ENCODE data around the gene S100A14.

Gene S100A14

DNA sequence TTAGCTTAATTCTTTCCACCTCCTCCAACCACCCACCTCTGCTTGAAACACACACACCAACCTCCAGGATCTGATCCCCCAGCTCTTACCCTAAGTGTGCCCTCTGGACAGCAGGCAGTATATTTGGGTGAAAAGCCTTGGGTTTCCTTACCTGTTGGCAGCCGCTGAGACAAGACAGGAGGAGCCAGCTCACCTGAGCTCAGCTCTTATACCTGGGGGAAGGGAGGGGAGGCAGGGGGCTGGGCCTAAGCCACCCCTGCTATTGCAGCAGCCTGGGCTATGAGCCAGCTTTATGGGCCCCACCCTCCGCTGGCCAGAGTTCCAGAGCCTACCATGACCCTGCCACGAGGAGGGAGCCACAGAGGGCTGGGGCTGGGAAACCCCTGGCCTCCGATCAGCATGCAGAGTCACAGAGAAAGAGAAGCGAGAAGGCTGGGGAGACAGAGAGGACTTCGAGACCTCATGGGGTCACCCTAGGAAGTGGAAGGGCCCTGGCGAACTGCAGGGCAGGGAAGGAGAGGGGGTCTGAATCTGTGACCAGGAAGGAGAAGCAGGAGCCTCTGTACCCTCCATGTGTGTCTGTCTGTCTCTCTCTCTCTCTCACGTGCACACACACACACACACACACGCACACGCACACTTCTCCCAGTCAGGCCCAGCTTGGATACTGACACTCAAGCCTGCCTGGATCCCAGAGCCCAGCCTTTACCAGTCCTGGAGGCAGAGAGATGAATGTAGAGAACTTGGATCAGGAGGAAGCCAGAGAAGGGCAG is at the start of gene S100A14:
S100A14 (minus strand) TSS at position 182 of the 773 bp plus-strand sequence. CDS start 467 bp downstream, outside the sequence.
- TF ChIP-seq, protein P1, sequence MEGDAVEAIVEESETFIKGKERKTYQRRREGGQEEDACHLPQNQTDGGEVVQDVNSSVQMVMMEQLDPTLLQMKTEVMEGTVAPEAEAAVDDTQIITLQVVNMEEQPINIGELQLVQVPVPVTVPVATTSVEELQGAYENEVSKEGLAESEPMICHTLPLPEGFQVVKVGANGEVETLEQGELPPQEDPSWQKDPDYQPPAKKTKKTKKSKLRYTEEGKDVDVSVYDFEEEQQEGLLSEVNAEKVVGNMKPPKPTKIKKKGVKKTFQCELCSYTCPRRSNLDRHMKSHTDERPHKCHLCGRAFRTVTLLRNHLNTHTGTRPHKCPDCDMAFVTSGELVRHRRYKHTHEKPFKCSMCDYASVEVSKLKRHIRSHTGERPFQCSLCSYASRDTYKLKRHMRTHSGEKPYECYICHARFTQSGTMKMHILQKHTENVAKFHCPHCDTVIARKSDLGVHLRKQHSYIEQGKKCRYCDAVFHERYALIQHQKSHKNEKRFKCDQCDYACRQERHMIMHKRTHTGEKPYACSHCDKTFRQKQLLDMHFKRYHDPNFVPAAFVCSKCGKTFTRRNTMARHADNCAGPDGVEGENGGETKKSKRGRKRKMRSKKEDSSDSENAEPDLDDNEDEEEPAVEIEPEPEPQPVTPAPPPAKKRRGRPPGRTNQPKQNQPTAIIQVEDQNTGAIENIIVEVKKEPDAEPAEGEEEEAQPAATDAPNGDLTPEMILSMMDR (conservative IDR thresholded peaks at IDR 0.05): no peak
- no peak within 1 kb of the TSS for H3K27ac ChIP-seq

DNA sequence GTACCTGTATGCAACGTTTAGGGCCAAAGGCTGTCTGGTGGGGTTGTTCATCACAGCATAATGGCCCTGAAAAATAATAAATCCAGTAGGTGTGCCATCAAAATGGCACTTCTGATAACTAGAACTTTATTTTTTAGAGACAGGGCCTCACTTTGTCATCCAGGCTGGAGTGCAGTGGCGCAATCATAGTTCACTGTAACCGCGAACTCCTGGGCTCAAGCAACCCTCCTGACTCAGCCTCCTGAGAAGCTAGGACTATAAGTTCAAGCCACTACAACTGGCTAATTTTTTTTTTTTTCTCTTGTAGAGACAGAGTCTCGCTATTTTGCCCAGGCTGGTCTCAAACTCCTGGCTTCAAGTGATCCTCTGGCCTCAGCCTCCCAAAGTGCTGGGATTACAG is 47.1 kb upstream of the S100A14 start:
- TF ChIP-seq, protein P1 (conservative IDR thresholded peaks at IDR 0.05): no peak
- H3K27ac ChIP-seq: no peak overlapping the region

DNA sequence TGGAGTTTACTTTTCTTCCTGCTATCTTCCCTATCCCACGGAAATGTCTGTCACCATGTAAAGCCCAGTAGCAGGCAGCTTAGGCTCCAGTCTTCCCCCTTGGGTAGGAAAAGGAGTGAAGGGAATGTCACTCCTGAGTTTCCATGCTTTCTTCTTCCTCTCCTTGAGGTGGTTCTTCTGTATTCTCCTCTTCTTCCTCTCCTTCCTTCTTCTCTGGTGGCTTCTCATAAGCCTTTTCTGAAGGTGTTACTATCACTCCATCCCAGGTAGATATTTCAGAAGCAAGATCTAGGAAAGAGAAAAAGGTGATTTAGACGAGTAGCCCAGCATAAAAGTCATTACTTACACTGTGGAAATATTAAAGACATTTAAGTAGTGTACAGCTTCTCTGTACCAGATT is 46.1 kb upstream of the S100A14 start:
- TF ChIP-seq, protein P1 (conservative IDR thresholded peaks at IDR 0.05): no peak

DNA sequence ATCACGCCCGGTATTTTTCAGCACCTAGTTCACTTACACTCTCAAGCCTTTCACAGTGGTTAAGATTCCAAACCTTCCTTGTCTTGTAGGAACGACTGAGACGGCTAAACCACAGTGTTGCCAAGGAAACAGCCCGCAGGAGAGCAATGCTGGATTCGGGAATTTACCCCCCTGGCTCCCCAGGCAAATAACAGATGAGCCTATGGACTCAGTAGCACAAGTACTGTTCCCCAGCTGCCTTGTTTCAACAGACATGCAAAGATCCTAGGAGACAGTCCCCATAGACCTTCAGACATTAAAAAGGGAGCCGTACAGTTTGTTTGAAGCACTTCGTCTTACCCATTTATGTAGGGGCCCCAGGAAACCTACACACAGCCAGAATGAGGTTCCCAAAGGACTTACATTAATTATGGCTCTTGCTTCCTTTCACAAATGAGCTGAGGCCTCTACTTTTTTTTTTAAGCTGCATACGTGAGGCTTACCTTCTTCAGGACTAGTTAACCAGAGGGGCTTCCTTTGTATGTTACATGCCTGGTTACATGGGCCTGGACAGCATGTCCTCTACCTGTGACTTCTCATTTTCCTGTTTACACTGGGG is 45.1 kb upstream of the S100A14 start:
- H3K27ac ChIP-seq: no peak overlapping the region
- TF ChIP-seq, protein P1 (conservative IDR thresholded peaks at IDR 0.05): no peak

More for the DNA sequence above, 46.1 kb upstream of the S100A14 start:
- H3K27ac ChIP-seq: no peak overlapping the region

DNA sequence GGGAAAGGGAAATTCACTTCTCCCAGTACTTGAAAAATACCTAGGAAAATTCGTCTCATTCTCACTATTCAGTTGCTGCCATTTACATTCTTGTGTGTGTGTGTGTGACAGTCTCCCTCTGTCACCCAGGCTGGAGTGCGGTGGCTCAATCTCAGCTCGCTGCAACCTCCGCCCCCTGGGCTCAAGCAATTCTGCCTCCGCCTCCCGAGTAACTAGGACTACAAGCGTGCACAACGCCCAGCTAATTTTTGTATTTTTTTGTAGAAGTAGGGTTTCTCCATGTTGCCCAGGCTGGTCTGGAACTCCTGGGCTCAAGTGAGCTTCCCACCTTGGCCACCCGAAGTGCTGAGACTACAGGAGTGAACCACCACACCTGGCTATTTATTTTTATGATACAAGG is 43.5 kb upstream of the S100A14 start:
- TF ChIP-seq, protein P1 (conservative IDR thresholded peaks at IDR 0.05): no peak
- H3K27ac ChIP-seq: peak overlapping the region; percentile 91

DNA sequence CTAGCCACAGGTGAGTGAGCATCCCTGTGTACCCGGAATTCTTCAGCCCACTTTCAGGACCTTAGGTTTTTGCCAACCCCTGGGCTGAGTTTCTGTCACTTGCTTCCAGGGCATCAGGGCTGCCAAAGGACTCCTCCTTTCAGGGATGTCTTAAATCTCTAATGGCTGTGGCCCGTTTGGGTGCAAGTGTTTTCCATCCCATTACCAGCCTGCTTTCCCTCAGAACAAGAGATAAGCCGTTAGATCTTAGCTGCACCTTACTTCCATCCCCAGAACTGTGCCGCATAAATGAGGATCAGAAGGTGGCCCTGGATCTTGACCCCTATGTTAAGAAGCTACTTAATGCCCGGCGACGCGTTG is 43.0 kb upstream of the S100A14 start:
- H3K27ac ChIP-seq: peak overlapping the region; percentile 91
- TF ChIP-seq, protein P1 (conservative IDR thresholded peaks at IDR 0.05): no peak

DNA sequence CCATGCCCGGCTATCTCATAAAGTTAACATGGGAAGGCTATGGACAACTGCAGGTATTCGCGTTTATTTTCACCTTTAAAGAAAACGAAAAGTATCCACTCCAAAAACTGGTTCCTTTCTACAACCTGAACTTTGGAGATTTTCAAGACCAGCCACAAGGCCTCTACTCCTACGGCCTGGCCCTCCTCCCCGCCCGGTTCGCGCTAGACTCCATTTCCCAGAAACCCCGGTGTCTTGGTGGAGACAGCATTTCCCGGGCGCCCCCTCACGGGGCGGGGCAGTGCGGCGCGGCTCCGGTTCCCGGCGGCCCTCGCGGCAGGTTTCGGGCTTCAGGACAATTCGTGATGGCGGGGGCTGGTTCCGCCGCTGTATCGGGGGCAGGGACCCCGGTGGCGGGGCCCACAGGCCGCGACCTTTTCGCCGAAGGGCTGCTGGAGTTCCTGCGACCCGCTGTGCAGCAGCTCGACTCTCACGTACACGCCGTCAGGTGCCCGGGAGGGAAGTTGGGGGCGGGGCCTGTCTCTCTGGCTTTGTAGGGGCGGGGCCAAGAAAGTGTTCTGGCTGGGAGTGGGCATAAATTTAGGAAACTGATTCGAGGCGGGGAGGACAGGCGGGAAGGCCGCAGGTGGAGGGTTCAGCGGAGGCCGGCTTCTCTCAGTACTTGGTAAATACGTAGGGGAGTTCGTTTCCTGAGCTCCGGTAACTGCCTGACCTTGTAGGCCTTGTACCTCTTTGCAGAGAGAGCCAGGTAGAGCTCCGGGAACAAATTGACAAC is 42.5 kb upstream of the S100A14 start, which contains the start of gene SNAPIN:
SNAPIN (plus strand) TSS at position 304 of the 775 bp plus-strand sequence; CDS start at position 345, 41 bp downstream.
- H3K27ac ChIP-seq: peak within 1 kb of the TSS; percentile 91
- TF ChIP-seq, protein P1 (conservative IDR thresholded peaks at IDR 0.05): no peak
